Anterior cingulate cortex (tissue), 58 donors: ENCODE results near the gene CHRM2.

Experiments used
- DNase-seq, 58 donors: peaks; one replicate each; lab custom pipeline; 2025; lab: John Stamatoyannopoulos, UW

Gene CHRM2

GRCh38 chr7:136956232-136956631, 87.8 kb downstream of the CHRM2 start:
- no peak for DNase-seq

- DNase-seq = no peak
Observed at GRCh38 chr7:136956671-136957070, 88.2 kb downstream of the CHRM2 start.

GRCh38 chr7:136957391-136957790, 88.9 kb downstream of the CHRM2 start:
- DNase-seq = no peak

- no peak for DNase-seq
Observed at GRCh38 chr7:136958016-136958415, 89.6 kb downstream of the CHRM2 start.

- DNase-seq = no peak
Observed at GRCh38 chr7:136964347-136964746, 95.9 kb downstream of the CHRM2 start.

- DNase-seq = no peak
Observed at GRCh38 chr7:136966825-136967224, 98.4 kb downstream of the CHRM2 start.

GRCh38 chr7:136969761-136970160, 101.3 kb downstream of the CHRM2 start:
- DNase-seq = no peak

- no peak for DNase-seq
Observed at GRCh38 chr7:136971776-136972175, 103.3 kb downstream of the CHRM2 start.

GRCh38 chr7:136976504-136977251, 108.2 kb downstream of the CHRM2 start:
- no peak for DNase-seq

- no peak for DNase-seq
Observed at GRCh38 chr7:136993377-136993776, 124.9 kb downstream of the CHRM2 start.

- DNase-seq = no peak
Observed at GRCh38 chr7:136997735-136998134, 129.3 kb downstream of the CHRM2 start.

GRCh38 chr7:136998495-136998894, 130.0 kb downstream of the CHRM2 start:
- no peak for DNase-seq

- DNase-seq = no peak
Observed at GRCh38 chr7:137000621-137001020, 132.2 kb downstream of the CHRM2 start.

GRCh38 chr7:137001041-137001440, 132.6 kb downstream of the CHRM2 start:
- DNase-seq = no peak

GRCh38 chr7:137001478-137001877, 133.0 kb downstream of the CHRM2 start:
- no peak for DNase-seq

- DNase-seq = no peak
Observed at GRCh38 chr7:137003086-137003485, 134.6 kb downstream of the CHRM2 start.

- DNase-seq = no peak
Observed at GRCh38 chr7:137003566-137003965, 135.1 kb downstream of the CHRM2 start.

- DNase-seq = no peak
Observed at GRCh38 chr7:137005873-137006272, 137.4 kb downstream of the CHRM2 start.

GRCh38 chr7:137006293-137006692, 137.8 kb downstream of the CHRM2 start:
- peak in 1 of 58 donors; percentile 5 for DNase-seq

GRCh38 chr7:137007001-137007694, 138.7 kb downstream of the CHRM2 start:
- peak in 1 of 58 donors; percentile 6 for DNase-seq

- DNase-seq = no peak
Observed at GRCh38 chr7:137009404-137009803, 141.0 kb downstream of the CHRM2 start.

GRCh38 chr7:137015015-137015414, 146.6 kb downstream of the CHRM2 start:
- DNase-seq = no peak
